ENCODE measurements around the gene CCDC78. TPM values are rescaled to one million over a fixed set of nuclear protein-coding genes. Genes with fewer than 3 reads are reported as not detected.
A peak's percentile ranks its signal among the peaks of the same experiment; 100 is the strongest.

Gene CCDC78
- polyA plus RNA-seq, result under 1 TPM; 0.28 to 0.86 TPM

DNA sequence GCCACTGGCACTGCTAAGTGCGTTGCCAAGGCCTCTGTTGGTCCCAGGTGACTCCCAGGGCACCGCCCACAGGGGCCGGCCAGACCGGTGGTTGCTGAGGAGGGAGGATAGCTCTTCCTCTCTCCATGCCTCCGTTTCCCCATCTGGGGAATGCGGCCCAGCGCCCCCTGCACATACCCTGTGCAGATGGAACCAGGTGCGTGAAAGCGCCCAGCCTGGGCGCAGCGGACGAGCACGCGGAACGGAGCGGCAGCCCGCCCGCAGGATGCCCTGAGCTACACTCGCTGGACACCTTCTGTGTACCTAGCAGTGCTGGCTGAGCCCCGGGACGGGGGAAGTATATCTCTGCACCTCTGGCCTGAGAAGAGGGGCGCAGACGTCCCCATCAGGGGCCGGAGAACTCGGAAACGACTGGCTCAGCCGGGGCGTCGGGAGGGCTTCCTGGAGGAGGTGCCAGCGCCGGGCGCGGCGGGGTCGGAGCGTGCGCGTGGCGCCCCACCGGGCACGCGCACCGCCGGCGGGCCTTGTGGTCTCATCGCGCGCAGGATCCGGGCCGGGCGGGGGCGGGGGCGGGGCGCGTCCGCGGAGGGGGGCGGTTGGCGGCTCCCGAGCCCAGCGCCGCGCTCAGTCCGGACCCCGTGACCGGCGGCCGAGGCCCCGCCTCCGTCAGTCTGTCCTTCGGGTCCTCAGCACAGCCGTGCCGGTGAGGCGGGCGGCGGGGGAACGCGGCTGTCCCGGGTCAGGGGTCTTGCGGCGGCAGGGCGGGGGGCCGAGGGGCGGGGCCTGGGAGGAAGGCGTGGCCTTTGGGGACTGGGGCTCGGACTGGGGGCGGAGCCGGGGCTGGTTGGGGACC lies at the start of gene CCDC78, which contains the start of gene HAGHL:
Gene CCDC78, minus strand, starts transcription at position 6 of the 853 bp plus-strand sequence. CDS start 76 bp downstream, outside the sequence.
Gene HAGHL, plus strand, starts transcription at position 669 of the 853 bp plus-strand sequence. CDS start 404 bp downstream, outside the sequence.
- H3K36me3 ChIP-seq (ENCODE audit: control insufficient read depth in 2 of 2, insufficient read depth in 2 of 2, low read length in 1 of 2), result peaks cover 0 to 11% of the 10 kb centered on the region in 2 donors
- no peaks in the 10 kb centered on the region for H3K9me3 ChIP-seq (ENCODE audit: control insufficient read depth in 2 of 2, insufficient read depth in 1 of 2, low read depth in 1 of 2, low read length in 1 of 2)
- peaks cover 0 to 8% of the 10 kb centered on the region in 2 donors for H3K27me3 ChIP-seq (ENCODE audit: control insufficient read depth in 1 of 2, insufficient read depth in 2 of 2, low read length in 2 of 2)
- H3K4me3 ChIP-seq (ENCODE audit: low read depth in 1 of 2, low read length in 2 of 2), result peak within 1 kb of the TSS; percentile 34 to 43
- 2 to 3% methylated on average over 71 to 88 of the region's 88 CpGs for WGBS, 2 donors
- H3K27ac ChIP-seq (ENCODE audit: low read depth in 2 of 2, low read length in 1 of 2), result peak within 1 kb of the TSS in 1 of 2 donors; percentile 49
- H3K4me1 ChIP-seq (ENCODE audit: control insufficient read depth in 2 of 2, insufficient read depth in 2 of 2, low read length in 1 of 2), result peaks cover 8 to 27% of the 10 kb centered on the region in 2 donors

GRCh38 chr16:775236-775796 lies 49.1 kb upstream of the CCDC78 start:
- Histone ChIP-seq H3K4me3 (ENCODE audit: low read depth in 1 of 2, low read length in 2 of 2) (no peak overlapping the region), H3K4me1 (ENCODE audit: control insufficient read depth in 2 of 2, insufficient read depth in 2 of 2, low read length in 1 of 2) (no peaks in the 10 kb centered on the region), H3K27ac (ENCODE audit: low read depth in 2 of 2, low read length in 1 of 2) (no peak overlapping the region), H3K36me3 (ENCODE audit: control insufficient read depth in 2 of 2, insufficient read depth in 2 of 2, low read length in 1 of 2) (no peaks in the 10 kb centered on the region), H3K9me3 (ENCODE audit: control insufficient read depth in 2 of 2, insufficient read depth in 1 of 2, low read depth in 1 of 2, low read length in 1 of 2) (no peaks in the 10 kb centered on the region), H3K27me3 (ENCODE audit: control insufficient read depth in 1 of 2, insufficient read depth in 2 of 2, low read length in 2 of 2) (no peaks in the 10 kb centered on the region)
- WGBS, 2 donors, result 66 to 69% methylated on average over 28 to 36 of the region's 36 CpGs

DNA sequence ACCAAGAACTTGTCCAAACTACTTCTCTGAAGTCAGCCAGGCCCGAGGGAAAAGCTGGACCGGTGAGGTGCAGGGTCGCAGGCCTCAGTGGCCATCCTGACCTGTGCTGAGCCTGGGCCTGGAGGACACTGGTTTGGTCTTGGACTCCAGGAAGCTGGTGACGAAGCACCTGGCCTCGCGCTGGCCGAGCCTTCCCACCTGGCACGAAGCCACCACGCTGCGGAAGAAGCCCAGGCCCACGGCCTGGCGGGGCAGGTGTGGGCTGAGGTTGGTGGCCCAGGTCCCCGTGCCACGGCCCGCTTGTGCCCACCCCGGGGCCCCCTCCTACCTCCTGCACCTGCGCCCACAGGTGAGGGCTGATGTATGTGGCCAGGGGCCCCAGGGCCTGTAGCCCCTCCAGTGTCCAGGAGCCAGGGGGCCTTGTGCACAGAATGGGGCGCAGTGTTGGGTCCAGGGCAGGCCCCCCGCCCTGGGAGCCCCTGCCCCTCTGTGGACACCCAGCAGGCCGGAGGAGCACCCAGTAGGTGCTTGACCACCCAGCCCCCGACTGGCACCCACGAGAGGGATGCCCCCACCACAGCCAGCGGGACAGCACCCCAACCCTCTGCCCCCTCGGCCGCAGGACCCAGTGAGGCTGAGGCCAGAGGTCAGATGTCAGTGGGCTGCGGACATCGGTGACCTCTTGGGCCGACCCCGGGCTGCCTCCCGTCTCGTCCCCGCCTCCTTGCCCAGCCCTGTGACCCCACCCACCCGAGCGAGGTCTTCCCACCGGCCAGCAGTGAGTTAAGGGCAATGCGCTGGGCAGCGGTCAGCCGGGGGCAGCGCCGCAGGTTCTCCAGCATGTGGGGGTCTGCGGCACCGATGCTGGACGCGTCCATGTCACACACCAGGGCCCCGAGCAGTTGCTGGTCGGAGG lies 48.1 kb upstream of the CCDC78 start:
- Histone ChIP-seq H3K27ac (ENCODE audit: low read depth in 2 of 2, low read length in 1 of 2) (no peak overlapping the region), H3K36me3 (ENCODE audit: control insufficient read depth in 2 of 2, insufficient read depth in 2 of 2, low read length in 1 of 2) (no peaks in the 10 kb centered on the region), H3K27me3 (ENCODE audit: control insufficient read depth in 1 of 2, insufficient read depth in 2 of 2, low read length in 2 of 2) (no peaks in the 10 kb centered on the region), H3K9me3 (ENCODE audit: control insufficient read depth in 2 of 2, insufficient read depth in 1 of 2, low read depth in 1 of 2, low read length in 1 of 2) (no peaks in the 10 kb centered on the region), H3K4me1 (ENCODE audit: control insufficient read depth in 2 of 2, insufficient read depth in 2 of 2, low read length in 1 of 2) (no peaks in the 10 kb centered on the region), H3K4me3 (ENCODE audit: low read depth in 1 of 2, low read length in 2 of 2) (no peak overlapping the region)
- 70 to 76% methylated on average over 41 to 46 of the region's 46 CpGs for WGBS, 2 donors

DNA sequence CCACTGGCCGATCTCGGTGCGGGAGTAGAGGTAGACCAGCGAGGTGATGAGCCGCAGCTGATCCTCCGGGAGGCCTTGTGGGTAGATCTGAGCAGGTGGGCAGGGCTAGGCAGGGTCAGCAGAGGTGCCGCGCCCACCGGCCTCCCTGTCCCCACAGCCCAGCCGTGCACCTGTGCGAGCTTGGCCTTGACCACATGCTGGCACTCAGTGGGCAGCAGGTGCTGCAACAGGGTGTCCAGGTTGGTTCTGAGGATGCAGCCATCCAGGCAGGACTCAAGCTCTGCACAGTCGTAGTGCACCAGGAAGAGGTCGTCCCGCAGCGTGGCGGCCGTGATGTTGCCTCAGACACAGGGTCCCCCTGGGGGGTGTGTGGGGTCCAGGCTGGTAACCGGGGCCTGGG lies 46.7 kb upstream of the CCDC78 start:
- Histone ChIP-seq H3K27me3 (ENCODE audit: control insufficient read depth in 1 of 2, insufficient read depth in 2 of 2, low read length in 2 of 2) (no peaks in the 10 kb centered on the region), H3K4me1 (ENCODE audit: control insufficient read depth in 2 of 2, insufficient read depth in 2 of 2, low read length in 1 of 2) (peaks cover 0 to 4% of the 10 kb centered on the region in 2 donors), H3K27ac (ENCODE audit: low read depth in 2 of 2, low read length in 1 of 2) (no peak overlapping the region)

GRCh38 chr16:770411-770810 lies 44.2 kb upstream of the CCDC78 start:
- Histone ChIP-seq H3K36me3 (ENCODE audit: control insufficient read depth in 2 of 2, insufficient read depth in 2 of 2, low read length in 1 of 2) (no peaks in the 10 kb centered on the region), H3K27ac (ENCODE audit: low read depth in 2 of 2, low read length in 1 of 2) (no peak overlapping the region), H3K9me3 (ENCODE audit: control insufficient read depth in 2 of 2, insufficient read depth in 1 of 2, low read depth in 1 of 2, low read length in 1 of 2) (no peaks in the 10 kb centered on the region), H3K27me3 (ENCODE audit: control insufficient read depth in 1 of 2, insufficient read depth in 2 of 2, low read length in 2 of 2) (no peaks in the 10 kb centered on the region), H3K4me1 (ENCODE audit: control insufficient read depth in 2 of 2, insufficient read depth in 2 of 2, low read length in 1 of 2) (peaks cover 2 to 4% of the 10 kb centered on the region in 2 donors), H3K4me3 (ENCODE audit: low read depth in 1 of 2, low read length in 2 of 2) (no peak overlapping the region)
- 62 to 74% methylated on average over 8 to 13 of the region's 13 CpGs for WGBS, 2 donors

More for the DNA sequence above, 46.7 kb upstream of the CCDC78 start:
- no peak overlapping the region for H3K4me3 ChIP-seq (ENCODE audit: low read depth in 1 of 2, low read length in 2 of 2)
- WGBS, 2 donors, result 86 to 92% methylated on average over 16 to 18 of the region's 18 CpGs
- no peaks in the 10 kb centered on the region for H3K9me3 ChIP-seq (ENCODE audit: control insufficient read depth in 2 of 2, insufficient read depth in 1 of 2, low read depth in 1 of 2, low read length in 1 of 2)
- H3K36me3 ChIP-seq (ENCODE audit: control insufficient read depth in 2 of 2, insufficient read depth in 2 of 2, low read length in 1 of 2), result no peaks in the 10 kb centered on the region

- Histone ChIP-seq H3K4me3 (ENCODE audit: low read depth in 1 of 2, low read length in 2 of 2) (no peak overlapping the region), H3K27me3 (ENCODE audit: control insufficient read depth in 1 of 2, insufficient read depth in 2 of 2, low read length in 2 of 2) (no peaks in the 10 kb centered on the region), H3K4me1 (ENCODE audit: control insufficient read depth in 2 of 2, insufficient read depth in 2 of 2, low read length in 1 of 2) (peaks cover 2 to 4% of the 10 kb centered on the region in 2 donors), H3K36me3 (ENCODE audit: control insufficient read depth in 2 of 2, insufficient read depth in 2 of 2, low read length in 1 of 2) (no peaks in the 10 kb centered on the region), H3K9me3 (ENCODE audit: control insufficient read depth in 2 of 2, insufficient read depth in 1 of 2, low read depth in 1 of 2, low read length in 1 of 2) (no peaks in the 10 kb centered on the region), H3K27ac (ENCODE audit: low read depth in 2 of 2, low read length in 1 of 2) (no peak overlapping the region)
- WGBS, 2 donors, result 78 to 82% methylated on average over 16 to 19 of the region's 19 CpGs
These were observed 43.7 kb upstream of the CCDC78 start for GRCh38 chr16:769934-770333.

- H3K27me3 ChIP-seq (ENCODE audit: control insufficient read depth in 1 of 2, insufficient read depth in 2 of 2, low read length in 2 of 2), result no peaks in the 10 kb centered on the region
- no peak overlapping the region for H3K27ac ChIP-seq (ENCODE audit: low read depth in 2 of 2, low read length in 1 of 2)
- no peaks in the 10 kb centered on the region for H3K36me3 ChIP-seq (ENCODE audit: control insufficient read depth in 2 of 2, insufficient read depth in 2 of 2, low read length in 1 of 2)
- H3K4me1 ChIP-seq (ENCODE audit: control insufficient read depth in 2 of 2, insufficient read depth in 2 of 2, low read length in 1 of 2), result peaks cover 2 to 4% of the 10 kb centered on the region in 2 donors
- WGBS, 2 donors, result 29 to 61% methylated on average over 19 to 20 of the region's 20 CpGs
- H3K4me3 ChIP-seq (ENCODE audit: low read depth in 1 of 2, low read length in 2 of 2), result no peak overlapping the region
- no peaks in the 10 kb centered on the region for H3K9me3 ChIP-seq (ENCODE audit: control insufficient read depth in 2 of 2, insufficient read depth in 1 of 2, low read depth in 1 of 2, low read length in 1 of 2)
These were observed 43.0 kb upstream of the CCDC78 start for GRCh38 chr16:769184-769784.

- Histone ChIP-seq H3K9me3 (ENCODE audit: control insufficient read depth in 2 of 2, insufficient read depth in 1 of 2, low read depth in 1 of 2, low read length in 1 of 2) (no peaks in the 10 kb centered on the region), H3K4me3 (ENCODE audit: low read depth in 1 of 2, low read length in 2 of 2) (no peak overlapping the region), H3K36me3 (ENCODE audit: control insufficient read depth in 2 of 2, insufficient read depth in 2 of 2, low read length in 1 of 2) (no peaks in the 10 kb centered on the region), H3K4me1 (ENCODE audit: control insufficient read depth in 2 of 2, insufficient read depth in 2 of 2, low read length in 1 of 2) (peaks cover 2 to 4% of the 10 kb centered on the region in 2 donors), H3K27ac (ENCODE audit: low read depth in 2 of 2, low read length in 1 of 2) (no peak overlapping the region), H3K27me3 (ENCODE audit: control insufficient read depth in 1 of 2, insufficient read depth in 2 of 2, low read length in 2 of 2) (no peaks in the 10 kb centered on the region)
- WGBS, 2 donors, result 38 to 61% methylated on average over 16 to 21 of the region's 21 CpGs
These were observed 42.2 kb upstream of the CCDC78 start for GRCh38 chr16:768428-768827.

Measured in esophagus (tissue), 2 donors.